ENCODE results near the gene TNFSF15. TPM values are rescaled to one million over a fixed set of nuclear protein-coding genes. Genes with fewer than 3 reads are reported as not detected.

Gene TNFSF15
- total RNA-seq, 2 experiments from 2014 or later: 0.47 to 0.50 TPM

Other genes starting within 250 kb of the TNFSF15 start
- gene ATP6V1G1, start 218.3 kb downstream of the TNFSF15 start, total RNA-seq: 10 to 100 TPM; 33.8 to 37.7 TPM
- 10 to 100 TPM; 23.3 to 29.4 TPM for gene TMEM268, start 194.7 kb downstream of the TNFSF15 start, total RNA-seq
- gene TEX53, start 148.2 kb downstream of the TNFSF15 start, total RNA-seq: not detected
- under 1 TPM; 0.69 to 0.75 TPM for gene TEX48, start 123.8 kb downstream of the TNFSF15 start, total RNA-seq
- 10 to 100 TPM; 42.3 to 48.2 TPM for gene TNFSF8, start 124.6 kb upstream of the TNFSF15 start, total RNA-seq

All from activated CD4-positive, alpha-beta T cell treated with anti-CD3 and anti-CD28 coated beads for 36 hours (primary cell).